ENCODE measurements around the gene SALL3.

DNA sequence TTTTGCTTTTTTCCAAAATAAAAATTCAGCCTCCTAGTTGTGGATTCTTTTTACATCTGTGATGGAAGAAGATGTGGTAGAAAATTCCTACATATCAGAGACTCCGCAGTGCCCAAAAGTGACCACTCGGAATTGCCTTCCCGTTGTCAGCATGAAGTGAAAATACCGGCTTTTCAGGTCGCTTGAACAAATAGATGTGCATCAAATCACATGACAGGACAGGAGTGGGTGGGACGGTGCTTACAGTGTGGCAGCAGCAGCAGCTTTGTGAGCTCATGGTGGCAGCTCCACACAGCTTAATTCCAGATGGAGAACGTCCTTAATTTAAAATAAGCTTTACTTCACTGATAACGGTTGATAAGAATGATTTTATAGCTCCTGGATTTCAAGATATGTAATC lies 20.3 kb downstream of the SALL3 start:
- TF ChIP-seq EZH2 (optimal IDR thresholded peaks at IDR 0.05; ENCODE audit: low read depth, low read length) (no peak), CTCF (IDR thresholded peaks at IDR 0.05; ENCODE audit: low read length) (no peak), EZH2phosphoT487 (IDR thresholded peaks at IDR 0.05; ENCODE audit: low read length) (no peak)
